Upper lobe of left lung (tissue), 6 donors: ENCODE measurements around the gene EML1. TPM values are rescaled to one million over a fixed set of nuclear protein-coding genes. Genes with fewer than 3 reads are reported as not detected.

Experiments used
- ATAC-seq, 2 donors: fragments of 200-7000 bp; cut with Tn5 transposase; one replicate each; pipeline ENCODE4 v1.9.1; 2022; ENCODE audit warnings: mild to moderate bottlenecking in 2 of 2, moderate library complexity in 2 of 2; ENCODE audit not compliant: low FRiP score in 2 of 2
- DNase-seq, 2 donors: peaks; one replicate each; pipeline ENCODE4 v3.0.0-alpha.2; 2019 to 2020
- H3K27ac ChIP-seq, 4 donors: fragments of 200-600 bp; sonication (generic); one replicate each; pipeline ENCODE4 v1.5.1; 2016 to 2019
- H3K27me3 ChIP-seq, 4 donors: fragments of 200-600 bp; sonication (generic); one replicate each; pipeline ENCODE4 v1.5.1; 2017 to 2019
- H3K36me3 ChIP-seq, 4 donors: fragments of 200-600 bp; sonication (generic); one replicate each; pipeline ENCODE4 v1.5.1; 2016 to 2019
- H3K4me1 ChIP-seq, 4 donors: fragments of 200-600 bp; sonication (generic); one replicate each; pipeline ENCODE4 v1.5.1; 2018 to 2019
- H3K4me3 ChIP-seq, 4 donors: fragments of 200-600 bp; sonication (generic); one replicate each; pipeline ENCODE4 v1.5.1; 2017 to 2019; ENCODE audit warnings: mild to moderate bottlenecking in 2 of 4, moderate library complexity in 1 of 4
- H3K9me3 ChIP-seq, 4 donors: fragments of 200-600 bp; sonication (generic); one replicate each; pipeline ENCODE4 v1.5.1; 2018 to 2019
- EP300 ChIP-seq, 4 donors: sonication (generic); formaldehyde crosslinking; IDR thresholded peaks; one replicate each; pipeline ENCODE4 v1.5.1; 2017; ENCODE audit warnings: antibody characterized with exemption in 4 of 4, control low read depth in 2 of 4
- POLR2A ChIP-seq, 4 donors: fragments of 450-650 bp; IDR thresholded peaks; one replicate each; pipeline ENCODE4 v1.5.1; 2016 to 2017; ENCODE audit warnings: antibody characterized with exemption in 4 of 4, mild to moderate bottlenecking in 2 of 4
- POLR2AphosphoS5 ChIP-seq, 2 donors: sonication (generic); formaldehyde crosslinking; IDR thresholded peaks; one replicate each; pipeline ENCODE4 v1.5.1; 2017; ENCODE audit warnings: antibody characterized with exemption in 2 of 2
- WGBS, 2 donors: methylation state at CpG; one replicate each; pipeline ENCODE4 v1.1.5; 2017 to 2018; 5-methylcytosine and 5-hydroxymethylcytosine counted together
- total RNA-seq, 6 donors: library from RNA; depleted of rRNA in 4 of 6; stranded (reverse); fragments of >200 nt in 4 of 6; gene quantifications; one replicate each; pipeline versions ENCODE4 v1.1.0 to v1.2.1, GENCODE V29; 2016 to 2021
- TF ChIP-seq, protein P1 (sequence below), 6 experiments: fragments of 450-650 bp in 4 of 6; fragments of 200-600 bp in 2 of 6; sonication (generic) in 2 of 6; IDR thresholded peaks; one replicate each; pipeline ENCODE4 v1.5.1; 2016 to 2019; ENCODE audit warnings: antibody characterized with exemption in 6 of 6
- donor health status: DM: no; HTN: no; CAD: no; lungs with moderate emphysema.
- donor health status: DM: no; HTN: yes; CAD: no; lungs with severe emphysema.

EML1 gene
- total RNA-seq, 6 donors from 2014 or later, result 22.2 to 55.5 (median 36.4) TPM

DNA sequence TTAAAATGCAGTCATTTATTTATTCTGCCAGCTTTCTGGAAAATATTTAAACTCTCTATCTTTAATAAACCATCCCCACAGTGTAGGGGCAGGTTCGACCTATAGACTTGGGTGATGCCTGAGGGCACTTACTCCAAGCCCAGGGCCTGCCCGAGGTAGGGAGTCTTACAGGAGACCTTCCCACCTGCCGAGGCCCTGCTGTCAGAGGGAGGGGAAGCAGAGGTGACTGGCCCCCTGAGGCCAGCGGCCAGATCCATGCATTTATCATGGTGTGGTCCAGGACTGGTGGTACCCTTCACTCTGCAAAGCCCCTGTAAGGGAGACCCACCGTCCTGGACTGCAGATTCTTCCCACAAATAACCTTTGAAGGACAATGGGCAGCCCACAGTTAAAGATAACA, 7.6 kb downstream of the EML1 start:
- Histone ChIP-seq H3K4me1 (peaks cover 3 to 15% (median 8%) of the 10 kb centered on the region in 4 donors), H3K27ac (peak overlapping the region in 1 of 4 donors; percentile 3), H3K9me3 (no peaks in the 10 kb centered on the region), H3K27me3 (no peaks in the 10 kb centered on the region), H3K4me3 (no peak overlapping the region), H3K36me3 (no peaks in the 10 kb centered on the region)
- WGBS, 2 donors, result 80 to 82% methylated on average over 4 to 5 of the region's 5 CpGs
- no peak for TF ChIP-seq EP300 (IDR thresholded peaks at IDR 0.05)
- no peak for TF ChIP-seq POLR2AphosphoS5 (IDR thresholded peaks at IDR 0.05)
- TF ChIP-seq, protein P1, sequence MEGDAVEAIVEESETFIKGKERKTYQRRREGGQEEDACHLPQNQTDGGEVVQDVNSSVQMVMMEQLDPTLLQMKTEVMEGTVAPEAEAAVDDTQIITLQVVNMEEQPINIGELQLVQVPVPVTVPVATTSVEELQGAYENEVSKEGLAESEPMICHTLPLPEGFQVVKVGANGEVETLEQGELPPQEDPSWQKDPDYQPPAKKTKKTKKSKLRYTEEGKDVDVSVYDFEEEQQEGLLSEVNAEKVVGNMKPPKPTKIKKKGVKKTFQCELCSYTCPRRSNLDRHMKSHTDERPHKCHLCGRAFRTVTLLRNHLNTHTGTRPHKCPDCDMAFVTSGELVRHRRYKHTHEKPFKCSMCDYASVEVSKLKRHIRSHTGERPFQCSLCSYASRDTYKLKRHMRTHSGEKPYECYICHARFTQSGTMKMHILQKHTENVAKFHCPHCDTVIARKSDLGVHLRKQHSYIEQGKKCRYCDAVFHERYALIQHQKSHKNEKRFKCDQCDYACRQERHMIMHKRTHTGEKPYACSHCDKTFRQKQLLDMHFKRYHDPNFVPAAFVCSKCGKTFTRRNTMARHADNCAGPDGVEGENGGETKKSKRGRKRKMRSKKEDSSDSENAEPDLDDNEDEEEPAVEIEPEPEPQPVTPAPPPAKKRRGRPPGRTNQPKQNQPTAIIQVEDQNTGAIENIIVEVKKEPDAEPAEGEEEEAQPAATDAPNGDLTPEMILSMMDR (IDR thresholded peaks at IDR 0.05), result no peak
- no peak for TF ChIP-seq POLR2A (IDR thresholded peaks at IDR 0.05)
- ATAC-seq (no peak), DNase-seq (no peak)

GRCh38 chr14:99802301-99803105, 9.3 kb downstream of the EML1 start:
- Histone ChIP-seq H3K27me3 (no peaks in the 10 kb centered on the region), H3K27ac (peak overlapping the region in 3 of 4 donors; percentile 12 to 34 (median 30)), H3K4me3 (no peak overlapping the region), H3K9me3 (no peaks in the 10 kb centered on the region), H3K36me3 (no peaks in the 10 kb centered on the region), H3K4me1 (peaks cover 3 to 21% (median 9%) of the 10 kb centered on the region in 4 donors)
- ATAC-seq, result peak in 1 of 2 donors; percentile 29
- no peak for DNase-seq
- TF ChIP-seq POLR2AphosphoS5 (IDR thresholded peaks at IDR 0.05), result peak in 1 of 2 donors; percentile 29
- TF ChIP-seq, protein P1 (IDR thresholded peaks at IDR 0.05), result no peak
- no peak for TF ChIP-seq EP300 (IDR thresholded peaks at IDR 0.05)
- TF ChIP-seq POLR2A (IDR thresholded peaks at IDR 0.05), result no peak
- 71 to 81% methylated on average over 11 to 13 of the region's 13 CpGs for WGBS, 2 donors

DNA sequence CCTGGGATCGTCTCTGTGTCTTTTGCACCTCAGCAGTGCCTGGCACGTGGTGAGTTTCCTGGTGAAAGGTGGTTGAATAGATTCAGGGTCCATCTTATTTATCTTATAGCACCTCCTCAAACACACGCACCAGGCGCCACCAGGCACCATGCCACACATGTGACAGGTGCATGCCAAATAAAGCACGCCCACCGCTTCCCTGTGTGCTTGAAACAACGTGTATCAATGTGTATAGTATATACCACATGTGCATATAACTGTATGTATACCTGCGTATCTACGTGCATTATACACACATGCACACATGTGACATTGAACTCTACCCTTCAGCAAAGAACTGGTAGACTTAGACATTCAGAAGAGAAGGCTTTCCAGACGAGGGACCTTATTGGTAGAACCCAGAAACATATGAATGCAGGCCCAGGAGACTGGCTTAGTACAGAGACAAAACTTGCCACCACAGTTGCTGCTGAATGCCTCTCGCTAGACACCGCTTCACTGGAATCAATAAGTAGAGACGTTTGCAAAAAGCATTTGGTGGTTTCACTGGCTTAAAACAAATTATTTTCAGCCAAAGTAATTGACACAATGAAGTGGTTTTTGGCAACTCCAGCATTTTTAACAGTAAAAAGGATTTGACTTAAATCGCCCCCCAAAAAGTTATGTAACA, 10.0 kb downstream of the EML1 start:
- TF ChIP-seq, protein P1 (IDR thresholded peaks at IDR 0.05), result no peak
- no peak for TF ChIP-seq POLR2AphosphoS5 (IDR thresholded peaks at IDR 0.05)
- TF ChIP-seq POLR2A (IDR thresholded peaks at IDR 0.05), result no peak
- Histone ChIP-seq H3K36me3 (no peaks in the 10 kb centered on the region), H3K27me3 (no peaks in the 10 kb centered on the region), H3K27ac (no peak overlapping the region), H3K9me3 (no peaks in the 10 kb centered on the region), H3K4me3 (no peak overlapping the region), H3K4me1 (peaks cover 3 to 27% (median 10%) of the 10 kb centered on the region in 4 donors)
- DNase-seq (no peak), ATAC-seq (no peak)
- 86% methylated on average over 14 of the region's 14 CpGs for WGBS, 2 donors

- DNase-seq, result no peak
- WGBS, 2 donors, result 71 to 87% methylated on average over 6 of the region's 6 CpGs
- no peaks in the 10 kb centered on the region for H3K36me3 ChIP-seq
- no peak for ATAC-seq
- peaks cover 3 to 32% (median 11%) of the 10 kb centered on the region in 4 donors for H3K4me1 ChIP-seq
- H3K4me3 ChIP-seq, result no peak overlapping the region
- no peaks in the 10 kb centered on the region for H3K27me3 ChIP-seq
- no peaks in the 10 kb centered on the region for H3K9me3 ChIP-seq
- no peak overlapping the region for H3K27ac ChIP-seq
- TF ChIP-seq, protein P1 (IDR thresholded peaks at IDR 0.05), result no peak
- TF ChIP-seq EP300 (IDR thresholded peaks at IDR 0.05) (no peak), POLR2A (IDR thresholded peaks at IDR 0.05) (no peak), POLR2AphosphoS5 (IDR thresholded peaks at IDR 0.05) (no peak)
Measured at GRCh38 chr14:99803803-99804202, 10.6 kb downstream of the EML1 start.
